SJSA1 (cell line): Measurements from ENCODE around the gene OR4E2. TPM values are rescaled to one million over a fixed set of nuclear protein-coding genes. Genes with fewer than 3 reads are reported as not detected.
"Not testable (repeated sequence)": the region's sequence is repeated elsewhere in the genome, so short reads cannot be mapped to it uniquely, and the experiment has no call there.

ENCODE experiments used
- DNase-seq, 2 experiments: peaks; one replicate each; pipeline ENCODE4 v3.0.0-alpha.2; 2015 to 2020; ENCODE audit warnings: low spot score in 2 of 2, low read depth in 1 of 2
- H3K27ac ChIP-seq: fragments of 250-450 bp; sonication (Bioruptor Pico); 2 replicates; pipeline ENCODE4 v1.5.1; 2020; ENCODE audit warnings: mild to moderate bottlenecking, moderate library complexity
- H3K27me3 ChIP-seq: fragments of 250-450 bp; sonication (Bioruptor Pico); replicated peaks from 2 replicates; pipeline ENCODE4 v1.5.1; 2020; ENCODE audit warnings: mild to moderate bottlenecking, moderate library complexity
- H3K36me3 ChIP-seq: fragments of 250-450 bp; sonication (Bioruptor Pico); 2 replicates; pipeline ENCODE4 v1.5.1; 2020; ENCODE audit warnings: mild to moderate bottlenecking
- H3K4me1 ChIP-seq: fragments of 250-450 bp; sonication (Bioruptor Pico); replicated peaks from 2 replicates; pipeline ENCODE4 v1.6.1; 2021; ENCODE audit warnings: mild to moderate bottlenecking
- H3K4me3 ChIP-seq: fragments of 250-450 bp; sonication (Bioruptor Pico); 2 replicates; pipeline ENCODE4 v1.5.1; 2020; ENCODE audit warnings: mild to moderate bottlenecking
- H3K9me3 ChIP-seq: fragments of 250-450 bp; sonication (Bioruptor Pico); replicated peaks from 2 replicates; pipeline ENCODE4 v1.5.1; 2020; ENCODE audit warnings: mild to moderate bottlenecking
- total RNA-seq: library from RNA; depleted of rRNA; stranded (reverse); fragments of >200 nt; shearing (Covaris generic); gene quantifications from 2 replicates; pipeline ENCODE4 v1.2.3, GENCODE V29; 2014; rRNA removed

Gene OR4E2, protein sequence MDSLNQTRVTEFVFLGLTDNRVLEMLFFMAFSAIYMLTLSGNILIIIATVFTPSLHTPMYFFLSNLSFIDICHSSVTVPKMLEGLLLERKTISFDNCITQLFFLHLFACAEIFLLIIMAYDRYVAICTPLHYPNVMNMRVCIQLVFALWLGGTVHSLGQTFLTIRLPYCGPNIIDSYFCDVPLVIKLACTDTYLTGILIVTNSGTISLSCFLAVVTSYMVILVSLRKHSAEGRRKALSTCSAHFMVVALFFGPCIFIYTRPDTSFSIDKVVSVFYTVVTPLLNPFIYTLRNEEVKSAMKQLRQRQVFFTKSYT
- total RNA-seq = not detected in 2 replicates

DNA sequence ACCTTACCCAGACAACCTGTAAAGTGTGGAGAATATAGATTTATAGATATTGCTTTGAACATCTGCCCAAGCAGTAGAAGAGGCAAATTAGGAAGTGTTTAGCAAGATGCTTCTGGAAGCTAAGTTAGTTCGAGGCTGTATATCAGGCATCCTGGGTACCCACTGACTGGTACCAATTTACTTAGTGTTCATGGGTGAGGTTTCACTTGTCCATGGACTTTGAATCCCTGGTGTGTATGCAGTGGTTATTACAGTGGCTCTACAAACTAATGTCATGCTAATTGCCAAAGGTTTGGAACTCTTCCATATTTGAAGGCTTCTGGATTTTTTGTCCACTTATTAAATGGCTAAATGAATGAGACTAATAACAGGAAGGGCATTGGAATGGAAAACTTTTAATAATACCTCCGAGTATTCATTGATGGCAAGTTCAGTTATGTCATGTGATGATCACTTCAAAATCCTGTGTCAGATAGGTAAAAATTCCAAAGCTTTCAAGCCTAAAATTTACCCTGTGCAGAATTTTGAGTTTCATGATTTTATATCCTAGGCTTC is at the start of gene OR4E2:
Gene OR4E2 (plus strand): TSS at position 505 of the 555 bp plus-strand sequence. CDS start 11,248 bp downstream, outside the sequence.
- Histone ChIP-seq H3K27me3 (peaks cover 5% of the 10 kb centered on the region; the same call in 1 of the 2 replicates), H3K9me3 (no peaks in the 10 kb centered on the region), H3K27ac (no peak within 1 kb of the TSS), H3K36me3 (no peaks in the 10 kb centered on the region), H3K4me1 (no peaks in the 10 kb centered on the region), H3K4me3 (no peak within 1 kb of the TSS)
- DNase-seq = no peak

DNA sequence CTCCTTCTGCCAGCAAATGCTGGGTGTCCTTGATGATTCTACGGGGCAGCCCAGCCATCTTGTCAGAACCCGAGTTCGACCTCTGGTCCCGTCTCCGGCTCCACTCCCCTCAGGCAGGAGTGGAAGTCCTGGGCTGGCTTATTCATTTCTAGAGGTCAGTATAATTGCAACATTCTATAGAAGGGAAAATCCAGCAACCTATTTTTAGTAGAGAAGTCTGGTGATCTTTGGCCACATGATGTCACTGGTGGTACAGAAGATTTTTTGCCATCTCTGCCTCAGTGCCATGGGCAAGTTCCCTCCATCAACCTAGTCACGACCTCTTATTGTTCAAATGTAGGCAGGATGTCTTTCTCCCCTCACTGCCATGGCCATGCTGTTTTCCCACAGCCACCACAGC is 41.3 kb upstream of the OR4E2 start:
- H3K4me1 ChIP-seq = no peaks in the 10 kb centered on the region
- no peak overlapping the region for H3K27ac ChIP-seq
- DNase-seq = no peak
- H3K4me3 ChIP-seq = no peak overlapping the region
- no peaks in the 10 kb centered on the region for H3K27me3 ChIP-seq
- no peaks in the 10 kb centered on the region for H3K9me3 ChIP-seq
- no peaks in the 10 kb centered on the region for H3K36me3 ChIP-seq

DNA sequence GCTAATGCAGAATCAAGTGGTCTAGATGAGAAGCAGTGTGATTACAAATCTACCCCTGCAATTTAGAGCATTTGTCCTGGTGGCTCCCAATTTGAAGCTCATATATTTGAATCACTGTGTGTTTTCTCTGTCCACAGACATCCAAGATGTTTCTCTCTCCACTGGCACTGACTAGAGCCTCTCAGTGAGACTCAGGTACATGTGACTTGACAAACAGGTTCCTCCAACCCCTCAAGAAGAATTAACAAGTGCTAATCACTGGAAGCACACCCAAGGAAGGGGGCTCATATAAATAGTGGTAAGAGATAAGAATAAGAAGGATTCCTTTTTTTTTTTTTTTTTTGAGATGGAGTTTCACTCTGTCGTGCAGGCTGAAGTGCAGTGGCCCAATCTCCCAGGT is 39.4 kb upstream of the OR4E2 start:
- H3K27ac ChIP-seq = no peak overlapping the region
- no peak overlapping the region for H3K4me3 ChIP-seq
- DNase-seq = no peak

DNA sequence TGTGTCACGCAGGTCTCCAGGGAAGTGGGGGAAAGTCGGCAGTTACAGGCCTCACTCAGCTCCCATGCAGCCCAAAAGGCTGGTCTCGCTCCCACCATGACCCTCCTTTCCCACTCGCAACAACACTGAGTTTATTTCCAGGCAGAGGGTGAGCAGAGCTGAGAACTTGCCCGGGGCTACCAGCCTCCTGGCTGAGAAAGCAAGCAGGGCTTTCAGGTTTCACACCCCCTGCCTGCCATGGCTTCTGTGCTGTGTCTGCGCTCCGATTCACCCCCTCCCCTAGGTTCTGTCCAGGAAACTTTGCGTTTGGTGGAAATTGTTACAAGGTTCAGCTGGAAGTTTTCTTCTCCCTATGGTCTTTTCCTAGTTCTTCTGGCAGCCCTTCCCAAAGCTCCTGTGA is 36.0 kb upstream of the OR4E2 start:
- Histone ChIP-seq H3K4me1 (no peaks in the 10 kb centered on the region), H3K27ac (no peak overlapping the region), H3K4me3 (no peak overlapping the region), H3K9me3 (no peaks in the 10 kb centered on the region), H3K36me3 (no peaks in the 10 kb centered on the region), H3K27me3 (no peaks in the 10 kb centered on the region)
- DNase-seq = no peak

More for the DNA sequence above, 39.4 kb upstream of the OR4E2 start:
- no peaks in the 10 kb centered on the region for H3K27me3 ChIP-seq
- no peaks in the 10 kb centered on the region for H3K4me1 ChIP-seq
- H3K9me3 ChIP-seq = no peaks in the 10 kb centered on the region
- no peaks in the 10 kb centered on the region for H3K36me3 ChIP-seq

DNA sequence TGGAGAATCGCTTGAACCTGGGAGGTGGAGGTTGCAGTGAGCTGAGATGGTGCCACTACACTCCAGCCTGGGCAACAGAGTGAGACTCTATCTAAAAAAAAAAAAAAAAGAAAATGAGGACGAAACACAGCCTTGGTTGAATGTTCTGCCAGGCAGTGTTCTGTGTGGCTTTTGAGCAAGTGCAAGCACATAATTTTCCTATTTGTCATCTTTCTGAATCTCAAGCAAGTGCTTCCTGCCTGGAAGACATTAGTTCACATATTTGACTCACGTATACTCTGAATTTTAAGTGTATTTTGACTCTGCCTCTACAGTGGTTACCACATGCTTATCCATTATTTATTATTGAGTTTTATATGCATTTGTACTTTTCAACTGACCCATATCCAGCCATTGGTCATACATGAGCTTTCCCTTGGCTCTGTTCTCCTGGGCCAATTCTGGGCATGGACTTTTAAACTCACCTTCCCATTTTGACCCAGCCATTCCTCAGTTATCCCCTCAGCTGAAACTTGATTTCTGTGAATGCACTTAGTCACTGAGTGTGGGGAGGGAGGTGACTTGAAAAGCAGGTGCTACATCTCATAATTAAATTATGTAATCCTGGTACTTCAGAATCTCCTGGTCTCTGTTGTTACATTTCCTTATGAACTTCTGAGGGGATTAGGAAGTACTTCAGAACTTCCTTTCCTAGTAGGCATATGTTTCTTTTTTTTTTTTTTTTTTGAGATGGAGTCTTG is 27.0 kb upstream of the OR4E2 start:
- Histone ChIP-seq H3K4me1 (no peaks in the 10 kb centered on the region), H3K4me3 (no peak overlapping the region), H3K36me3 (no peaks in the 10 kb centered on the region), H3K27me3 (no peaks in the 10 kb centered on the region), H3K9me3 (no peaks in the 10 kb centered on the region), H3K27ac (no peak overlapping the region)
- DNase-seq = no peak

DNA sequence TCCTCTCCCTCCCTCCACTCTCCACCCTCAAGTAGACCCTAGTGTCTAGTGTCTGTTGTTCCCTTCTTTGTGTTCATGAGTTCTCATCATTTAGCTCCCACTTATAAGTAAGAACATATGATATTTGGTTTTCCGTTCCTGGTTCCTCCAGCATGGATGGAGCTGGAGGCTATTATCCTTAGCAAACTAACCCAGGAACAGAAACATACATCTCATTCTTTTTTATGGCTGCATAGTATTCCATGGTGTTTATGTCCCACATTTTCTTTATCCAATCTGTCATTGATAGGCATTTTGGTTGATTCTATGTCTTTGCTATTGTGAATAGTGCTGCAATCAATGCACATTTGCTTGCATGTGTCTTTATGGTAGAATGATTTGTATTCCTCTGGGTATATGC is 23.1 kb upstream of the OR4E2 start:
- not testable (repeated sequence) for H3K36me3 ChIP-seq, H3K27me3 ChIP-seq, DNase-seq, H3K4me3 ChIP-seq, H3K4me1 ChIP-seq, H3K27ac ChIP-seq, H3K9me3 ChIP-seq

DNA sequence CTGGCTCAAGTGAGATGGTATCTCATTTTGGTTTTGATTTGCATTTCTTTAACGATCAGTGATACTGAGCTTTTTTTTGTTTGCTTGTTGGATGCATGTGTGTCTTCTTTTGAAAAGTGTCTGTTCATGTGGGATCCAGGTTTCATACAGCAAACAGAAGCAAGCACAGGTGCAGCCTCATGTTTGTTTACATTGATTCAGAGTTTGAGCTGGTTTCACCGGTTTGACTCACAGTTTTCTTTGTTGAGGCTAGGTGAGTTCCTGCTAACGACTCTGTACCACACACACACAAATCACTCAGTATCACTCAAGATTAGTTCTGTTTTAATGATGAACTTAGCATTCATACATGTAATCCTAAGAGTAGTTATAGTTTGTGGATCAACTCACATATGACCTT is 22.6 kb upstream of the OR4E2 start:
- Histone ChIP-seq H3K36me3 (no peaks in the 10 kb centered on the region), H3K27ac (no peak overlapping the region)
- no peak for DNase-seq

DNA sequence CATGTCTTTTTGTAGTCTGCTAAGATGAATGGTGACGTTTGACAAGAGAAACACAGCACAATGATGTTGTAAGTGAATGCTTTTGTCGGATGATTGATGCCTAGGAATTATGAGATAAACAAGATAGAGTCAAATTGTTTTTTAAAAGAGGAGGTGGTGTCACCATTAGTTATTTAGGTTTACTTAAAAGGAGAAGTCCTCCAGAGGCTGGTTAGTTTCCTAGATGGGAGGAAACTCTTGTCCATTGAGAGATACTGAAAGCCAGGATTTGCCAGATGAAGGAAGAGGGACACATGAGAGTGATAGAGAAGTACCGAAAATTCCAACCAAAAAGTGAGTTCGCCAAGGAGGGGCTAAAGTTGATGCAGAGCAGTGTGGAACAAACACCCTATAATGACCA is 18.8 kb upstream of the OR4E2 start, which contains the start of gene OR10G2:
Gene OR10G2 (minus strand): TSS at position 101 of the 400 bp plus-strand sequence. CDS start 98 bp downstream, at position 3.
- Histone ChIP-seq H3K9me3 (no peaks in the 10 kb centered on the region), H3K27me3 (peaks cover under 1% of the 10 kb centered on the region; the same call in 1 of the 2 replicates), H3K36me3 (no peaks in the 10 kb centered on the region), H3K4me3 (no peak within 1 kb of the TSS), H3K4me1 (no peaks in the 10 kb centered on the region), H3K27ac (no peak within 1 kb of the TSS)
- DNase-seq = no peak

More for the DNA sequence above, 22.6 kb upstream of the OR4E2 start:
- H3K27me3 ChIP-seq = no peaks in the 10 kb centered on the region; the same call in 1 of the 2 replicates
- H3K4me1 ChIP-seq = no peaks in the 10 kb centered on the region
- no peaks in the 10 kb centered on the region for H3K9me3 ChIP-seq
- no peak overlapping the region for H3K4me3 ChIP-seq

DNA sequence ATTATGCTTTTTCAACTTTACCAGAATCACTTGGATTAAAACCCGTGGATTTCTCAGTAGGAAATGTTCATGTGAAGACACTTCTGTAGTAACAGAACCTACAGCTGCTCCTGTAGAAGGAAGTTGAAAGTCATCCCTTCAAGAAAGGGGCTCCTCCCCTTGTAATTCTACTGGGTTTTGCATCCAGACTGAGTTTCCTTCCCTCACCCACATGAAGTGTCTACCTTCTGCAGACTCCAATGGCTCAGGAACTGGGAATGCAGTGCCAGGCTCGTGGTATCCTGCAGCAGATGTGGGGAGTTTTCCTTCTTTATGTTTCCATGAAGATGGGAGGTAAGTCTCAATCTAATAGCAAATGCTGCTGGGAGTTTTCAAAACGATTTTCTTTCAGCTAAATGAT is 11.0 kb upstream of the OR4E2 start:
- Histone ChIP-seq H3K9me3 (no peaks in the 10 kb centered on the region), H3K36me3 (no peaks in the 10 kb centered on the region), H3K27me3 (0 out of 2 replicates have a peak, but pooled peaks cover 3% of the 10 kb centered on the region), H3K4me3 (no peak overlapping the region), H3K27ac (no peak overlapping the region), H3K4me1 (no peaks in the 10 kb centered on the region)
- DNase-seq = no peak

DNA sequence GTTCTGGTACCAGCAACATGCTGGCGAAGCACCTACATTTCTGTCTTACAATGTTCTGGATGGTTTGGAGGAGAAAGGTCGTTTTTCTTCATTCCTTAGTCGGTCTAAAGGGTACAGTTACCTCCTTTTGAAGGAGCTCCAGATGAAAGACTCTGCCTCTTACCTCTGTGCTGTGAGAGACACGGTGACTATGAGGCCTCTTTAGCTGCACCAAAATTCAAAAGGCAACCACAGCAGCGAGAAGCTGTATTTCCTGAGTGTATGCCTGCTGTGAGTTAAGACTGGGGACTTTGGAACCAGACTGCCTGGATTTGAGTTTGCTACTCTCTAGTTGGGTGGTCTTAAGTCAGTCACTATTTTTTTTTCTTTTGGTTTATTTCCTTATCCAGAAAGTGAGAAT is 10.2 kb upstream of the OR4E2 start:
- H3K36me3 ChIP-seq = no peaks in the 10 kb centered on the region
- DNase-seq = no peak
- H3K9me3 ChIP-seq = no peaks in the 10 kb centered on the region
- no peaks in the 10 kb centered on the region for H3K4me1 ChIP-seq
- no peak overlapping the region for H3K27ac ChIP-seq
- 0 out of 2 replicates have a peak, but pooled peaks cover 3% of the 10 kb centered on the region for H3K27me3 ChIP-seq
- no peak overlapping the region for H3K4me3 ChIP-seq

DNA sequence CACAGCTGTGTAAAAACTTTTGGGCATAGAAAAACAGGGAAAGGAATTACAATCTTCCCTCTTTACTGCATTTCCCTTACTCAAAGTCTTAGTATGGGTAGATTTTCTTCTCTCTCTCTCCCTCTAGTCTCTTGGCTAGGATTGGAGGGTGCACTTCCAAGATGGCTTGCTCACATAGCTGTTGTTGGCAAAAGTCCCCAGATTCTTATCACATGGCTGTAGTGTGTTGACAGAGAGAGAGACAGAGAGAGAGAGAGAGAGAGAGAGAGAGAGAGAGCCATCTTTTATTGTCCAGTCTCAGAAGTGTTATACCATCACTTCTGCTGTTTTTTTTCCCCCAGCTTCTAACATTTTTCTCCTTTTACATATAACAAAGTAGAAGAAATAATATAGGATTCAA is 6.3 kb upstream of the OR4E2 start:
- no peak for DNase-seq
- Histone ChIP-seq H3K9me3 (no peaks in the 10 kb centered on the region), H3K27ac (no peak overlapping the region), H3K4me1 (no peaks in the 10 kb centered on the region), H3K27me3 (no peaks in the 10 kb centered on the region), H3K36me3 (no peaks in the 10 kb centered on the region), H3K4me3 (no peak overlapping the region)

DNA sequence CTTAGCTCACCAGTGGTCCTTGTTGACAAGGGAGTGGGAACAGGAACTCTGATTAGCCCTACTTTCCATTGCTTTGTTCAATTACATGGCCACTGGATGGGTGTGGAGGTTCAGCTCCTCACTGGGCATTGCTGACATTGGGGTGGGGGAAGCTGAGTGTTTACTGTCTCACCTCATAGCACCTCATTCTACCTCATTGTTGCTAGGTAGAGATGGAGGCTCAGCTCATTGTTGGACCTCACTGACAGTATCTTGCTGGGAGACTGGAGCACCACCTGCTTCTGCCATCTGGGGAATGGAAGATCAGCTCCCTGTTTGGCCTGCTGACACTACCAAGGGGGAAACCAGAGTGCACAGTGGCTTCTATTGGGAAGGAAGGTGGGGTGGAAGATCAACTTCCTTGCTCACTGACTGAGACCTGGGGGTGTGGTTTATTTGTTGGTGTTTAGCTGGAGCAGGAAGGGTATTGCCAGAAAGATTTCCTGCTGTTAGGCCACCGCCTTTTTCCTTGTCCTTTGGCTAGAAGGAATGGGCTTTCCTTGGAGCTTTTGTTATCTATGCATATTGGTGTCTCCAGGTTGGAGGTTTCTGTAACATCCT is 1.3 kb upstream of the OR4E2 start:
- no peaks in the 10 kb centered on the region for H3K9me3 ChIP-seq
- no peak for DNase-seq

DNA sequence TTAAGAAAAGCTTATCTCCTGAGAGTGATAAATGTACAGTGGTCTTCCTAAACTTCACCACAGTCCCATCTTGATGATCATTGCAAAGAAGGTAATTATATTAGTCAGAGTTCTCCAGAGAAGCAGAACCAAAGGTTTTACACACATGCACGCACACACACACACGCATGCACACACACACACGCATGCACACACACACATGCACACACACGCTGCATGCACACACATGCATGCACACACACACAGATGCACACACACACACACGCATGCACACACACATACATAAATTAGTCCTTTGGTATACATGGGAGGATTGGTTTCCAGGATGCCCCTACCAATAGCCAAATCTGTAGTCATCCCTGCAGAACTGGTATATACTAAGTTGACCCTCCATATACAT is 580 bp downstream of the OR4E2 start:
- Histone ChIP-seq H3K9me3 (no peaks in the 10 kb centered on the region), H3K4me3 (no peak overlapping the region), H3K36me3 (no peaks in the 10 kb centered on the region), H3K27me3 (peaks cover 5% of the 10 kb centered on the region; the same call in 1 of the 2 replicates), H3K4me1 (no peaks in the 10 kb centered on the region), H3K27ac (no peak overlapping the region)
- no peak for DNase-seq

More for the DNA sequence above, 1.3 kb upstream of the OR4E2 start:
- H3K27me3 ChIP-seq = peaks cover 5% of the 10 kb centered on the region; the same call in 1 of the 2 replicates
- no peak overlapping the region for H3K27ac ChIP-seq
- no peaks in the 10 kb centered on the region for H3K4me1 ChIP-seq
- no peak overlapping the region for H3K4me3 ChIP-seq
- H3K36me3 ChIP-seq = no peaks in the 10 kb centered on the region
